Smooth muscle cell (in vitro differentiated cells): ENCODE data around the gene ELOA. TPM values are rescaled to one million over a fixed set of nuclear protein-coding genes. Genes with fewer than 3 reads are reported as not detected.

Experiments
- DNase-seq: peaks from one replicate; lab custom pipeline; 2025; ENCODE audit not compliant: unreplicated experiment; lab: John Stamatoyannopoulos, UW
- H2AFZ ChIP-seq: fragments of 200-600 bp; sonication (generic); 2 replicates; pipeline ENCODE4 v1.6.0; 2016; ENCODE audit warnings: antibody characterized with exemption, low read depth, mild to moderate bottlenecking
- H3F3A ChIP-seq: fragments of 200-600 bp; sonication (generic); 2 replicates; pipeline ENCODE4 v1.6.0; 2017; ENCODE audit warnings: antibody characterized with exemption, low read depth
- H3K27ac ChIP-seq: fragments of 200-600 bp; sonication (generic); 2 replicates; pipeline ENCODE4 v1.5.1; 2016; ENCODE audit warnings: low read depth, mild to moderate bottlenecking
- H3K27me3 ChIP-seq: fragments of 200-600 bp; sonication (generic); 2 replicates; pipeline ENCODE4 v1.6.1; 2016; ENCODE audit warnings: low read depth, mild to moderate bottlenecking
- H3K36me3 ChIP-seq: fragments of 200-600 bp; sonication (generic); 2 replicates; pipeline ENCODE4 v1.5.1; 2016; ENCODE audit warnings: low read depth
- H3K4me1 ChIP-seq: fragments of 200-600 bp; sonication (generic); 2 replicates; pipeline ENCODE4 v1.5.1; 2016; ENCODE audit warnings: low read depth
- H3K4me2 ChIP-seq: fragments of 200-600 bp; sonication (generic); 2 replicates; pipeline ENCODE4 v1.6.0; 2016; ENCODE audit warnings: mild to moderate bottlenecking
- H3K4me3 ChIP-seq: fragments of 200-600 bp; sonication (generic); 2 replicates; pipeline ENCODE4 v1.5.1; 2016; ENCODE audit warnings: mild to moderate bottlenecking
- H3K79me2 ChIP-seq: fragments of 200-600 bp; sonication (generic); 2 replicates; pipeline ENCODE4 v1.6.0; 2016; ENCODE audit warnings: low read depth, mild to moderate bottlenecking
- H3K9ac ChIP-seq: fragments of 200-600 bp; sonication (generic); 2 replicates; pipeline ENCODE4 v1.6.0; 2016; ENCODE audit warnings: low read depth
- H3K9me3 ChIP-seq: fragments of 200-600 bp; sonication (generic); replicated peaks from 2 replicates; pipeline ENCODE4 v1.5.1; 2016; ENCODE audit warnings: low read depth
- H4K20me1 ChIP-seq: fragments of 200-600 bp; sonication (generic); 2 replicates; pipeline ENCODE4 v1.6.0; 2016; ENCODE audit warnings: low read depth
- CTCF ChIP-seq: fragments of 200-600 bp; sonication (generic); IDR thresholded peaks from 2 replicates; pipeline ENCODE4 v1.5.1; 2017; ENCODE audit warnings: borderline replicate concordance, mild to moderate bottlenecking, antibody characterized with exemption; ENCODE audit not compliant: insufficient read depth, poor library complexity, severe bottlenecking
- WGBS: methylation state at CpG from one replicate; pipeline ENCODE4 v1.1.7; 2016; ENCODE audit warnings: low lambda C conversion rate; 5-methylcytosine and 5-hydroxymethylcytosine counted together
- polyA plus RNA-seq: library from polyadenylated mRNA; unstranded; fragments of >200 nt; fragmentation: Nextera tagmentation; extraction: Ambion mirVana; gene quantifications from 2 replicates; pipeline ENCODE4 v1.2.1, GENCODE V29; 2016
- total RNA-seq: library from RNA; depleted of rRNA; stranded (reverse); fragments of >200 nt; gene quantifications from 2 replicates; pipeline ENCODE4 v1.2.3, GENCODE V29; 2014

Gene ELOA
- total RNA-seq (33.4 and 36.2 TPM in 2 replicates), polyA plus RNA-seq (28.1 and 30.5 TPM in 2 replicates)

- H3K9ac ChIP-seq, result peak within 1 kb of the TSS; percentile 76
- peak within 1 kb of the TSS; percentile 64 for H3K27ac ChIP-seq
- peak within 1 kb of the TSS; percentile 95 for H2AFZ ChIP-seq
- peak; percentile 49 for DNase-seq
- no peaks in the 10 kb centered on the region for H3K27me3 ChIP-seq
- H3K36me3 ChIP-seq, result no peaks in the 10 kb centered on the region
- peak within 1 kb of the TSS; percentile 98 for H3K4me2 ChIP-seq
- H4K20me1 ChIP-seq, result peaks cover 52% of the 10 kb centered on the region
- no peak for TF ChIP-seq CTCF
- peaks cover 13% of the 10 kb centered on the region for H3K4me1 ChIP-seq
- H3K79me2 ChIP-seq, result peaks cover 50% of the 10 kb centered on the region
- peak within 1 kb of the TSS; percentile 95 for H3K4me3 ChIP-seq
- peaks cover 5% of the 10 kb centered on the region for H3F3A ChIP-seq
- H3K9me3 ChIP-seq, result no peaks in the 10 kb centered on the region
- 2% methylated on average over 102 of the region's 119 CpGs for WGBS
Observed at GRCh38 chr1:23743287-23744152, at the start of gene ELOA. ELOA (plus strand) TSS chr1:23743471; CDS start chr1:23743504, 33 bp downstream.

GRCh38 chr1:23693599-23693998, 49.7 kb upstream of the ELOA start:
- Histone ChIP-seq H3K9ac (peak overlapping the region; percentile 91), H3K27ac (peak overlapping the region; percentile 73), H3K4me3 (peak overlapping the region; percentile 78), H3K27me3 (no peaks in the 10 kb centered on the region), H3K36me3 (peaks cover 13% of the 10 kb centered on the region), H3K79me2 (peaks cover 70% of the 10 kb centered on the region), H3K4me2 (peak overlapping the region; percentile 94), H3F3A (peaks cover 5% of the 10 kb centered on the region), H3K9me3 (no peaks in the 10 kb centered on the region), H3K4me1 (peaks cover 18% of the 10 kb centered on the region), H2AFZ (no peak overlapping the region), H4K20me1 (peaks cover 68% of the 10 kb centered on the region)
- WGBS, result 97% methylated on average over 2 of the region's 2 CpGs
- DNase-seq, result no peak
- no peak for TF ChIP-seq CTCF

- H3K36me3 ChIP-seq, result peaks cover 13% of the 10 kb centered on the region
Observed at GRCh38 chr1:23694371-23694770, 48.9 kb upstream of the ELOA start.

More at GRCh38 chr1:23694371-23694770, 48.9 kb upstream of the ELOA start:
- Histone ChIP-seq H3K4me2 (peak overlapping the region; percentile 94), H3K4me1 (peaks cover 18% of the 10 kb centered on the region), H3K27ac (no peak overlapping the region), H3F3A (peaks cover 5% of the 10 kb centered on the region), H2AFZ (no peak overlapping the region), H3K9me3 (no peaks in the 10 kb centered on the region), H3K79me2 (peaks cover 77% of the 10 kb centered on the region), H4K20me1 (peaks cover 76% of the 10 kb centered on the region), H3K9ac (peak overlapping the region; percentile 17), H3K4me3 (no peak overlapping the region), H3K27me3 (no peaks in the 10 kb centered on the region)
- no peak for TF ChIP-seq CTCF
- DNase-seq, result no peak
- 90% methylated on average over 3 of the region's 3 CpGs for WGBS
